K562 (cell line): ENCODE results near the gene C1orf167. TPM values are rescaled to one million over a fixed set of nuclear protein-coding genes. Genes with fewer than 3 reads are reported as not detected.

Experiments
- ADNP ChIP-seq: fragments of 200-800 bp; sonication (Bioruptor generic); IDR thresholded peaks from 2 replicates; pipeline ENCODE4 v1.6.1; 2016; ENCODE audit warnings: missing genetic modification characterization, missing compliant biosample characterization
- CEBPB ChIP-seq: fragments of 450-650 bp; IDR thresholded peaks from 2 replicates; pipeline ENCODE4 v1.6.1; 2016; ENCODE audit warnings: missing genetic modification characterization, missing compliant biosample characterization
- CEBPG ChIP-seq, 3 experiments: fragments of 200-800 bp in 1 of 3; sonication (Bioruptor generic) in 1 of 3; sonication (generic) in 1 of 3; formaldehyde crosslinking in 1 of 3; IDR thresholded peaks in 2 of 3; conservative IDR thresholded peaks in 1 of 3; 2 replicates each; pipeline versions ENCODE4 v1.6.1 to v1.8.0; 2016 to 2022; ENCODE audit warnings: missing compliant biosample characterization in 2 of 3, missing genetic modification characterization in 2 of 3, mild to moderate bottlenecking in 1 of 3, missing genetic modification reagents in 1 of 3
- CREM ChIP-seq: IDR thresholded peaks from 2 replicates; pipeline ENCODE4 v1.6.1; 2014; ENCODE audit warnings: antibody characterized with exemption, low read depth
- DPF2 ChIP-seq: fragments of 450-650 bp; IDR thresholded peaks from 2 replicates; pipeline ENCODE4 v1.6.1; 2016
- EP400 ChIP-seq: fragments of 450-650 bp; IDR thresholded peaks from 2 replicates; pipeline ENCODE4 v1.6.1; 2017; ENCODE audit warnings: antibody characterized with exemption, mild to moderate bottlenecking, moderate library complexity
- FOXK2 ChIP-seq, 2 experiments: fragments of 450-650 bp; IDR thresholded peaks in 1 of 2; conservative IDR thresholded peaks in 1 of 2; 2 replicates each; pipeline ENCODE4 v1.6.1; 2016; ENCODE audit warnings: low read depth in 2 of 2, mild to moderate bottlenecking in 1 of 2
- JUND ChIP-seq, 2 experiments: IDR thresholded peaks; 2 replicates in 1 of 2; 3 replicates in 1 of 2; pipeline ENCODE4 v1.6.1; 2011; ENCODE audit warnings: borderline replicate concordance in 2 of 2, low read depth in 2 of 2, low read length in 2 of 2, improper control_type of control experiment in 1 of 2, missing biosample characterization in 1 of 2, missing genetic modification characterization in 1 of 2, missing genetic modification reagents in 1 of 2
- MTA3 ChIP-seq: fragments of 450-650 bp; formaldehyde crosslinking; IDR thresholded peaks from 2 replicates; pipeline ENCODE4 v1.6.1; 2017; ENCODE audit warnings: mild to moderate bottlenecking, borderline replicate concordance
- RBM22 ChIP-seq: fragments of 200-400 bp; formaldehyde crosslinking; IDR thresholded peaks from 2 replicates; pipeline ENCODE4 v1.6.1; 2018; ENCODE audit warnings: low read length, low read depth; ENCODE audit not compliant: poor library complexity, severe bottlenecking
- SMAD4 ChIP-seq: fragments of 250-450 bp; sonication (Bioruptor Pico); conservative IDR thresholded peaks from 2 replicates; pipeline ENCODE4 v1.8.0; 2021; ENCODE audit warnings: inconsistent platforms, mild to moderate bottlenecking, moderate library complexity
- SPI1 ChIP-seq: IDR thresholded peaks from 2 replicates; pipeline ENCODE4 v1.6.1; 2011; ENCODE audit warnings: low read depth, low read length, control low read depth, borderline replicate concordance
- TAF1 ChIP-seq: IDR thresholded peaks from 2 replicates; pipeline ENCODE4 v1.6.1; 2011; ENCODE audit warnings: mild to moderate bottlenecking, low read length, moderate library complexity; ENCODE audit not compliant: insufficient read depth, control insufficient read depth, severe bottlenecking; ENCODE audit errors: extremely low read depth
- TAF15 ChIP-seq: fragments of 200-400 bp; formaldehyde crosslinking; IDR thresholded peaks from 2 replicates; pipeline ENCODE4 v1.6.1; 2017; ENCODE audit warnings: mild to moderate bottlenecking, low read depth, low read length, moderate library complexity
- WHSC1 ChIP-seq: IDR thresholded peaks from one replicate; pipeline ENCODE4 v1.6.1; 2012; ENCODE audit warnings: low read length, control low read depth, inconsistent platforms
- ZC3H8 ChIP-seq: fragments of 450-650 bp; IDR thresholded peaks from 2 replicates; pipeline ENCODE4 v1.6.1; 2017
- ZNF184 ChIP-seq: sonication (generic); formaldehyde crosslinking; IDR thresholded peaks from 2 replicates; pipeline ENCODE4 v1.5.0; 2020; ENCODE audit warnings: missing genetic modification reagents
- ZNF644 ChIP-seq: fragments of 200-800 bp; sonication (Bioruptor generic); IDR thresholded peaks from 2 replicates; pipeline ENCODE4 v1.6.1; 2016; ENCODE audit warnings: low read depth, missing genetic modification characterization, missing compliant biosample characterization
- ZSCAN29 ChIP-seq: fragments of 450-650 bp; IDR thresholded peaks from 2 replicates; pipeline ENCODE4 v1.6.1; 2017
- polyA plus RNA-seq, 8 experiments: library from polyadenylated mRNA; depleted of rRNA in 4 of 8; stranded (reverse) in 5 of 8; unstranded in 3 of 8; fragments of >200 nt; fragmentation: Nextera tagmentation in 2 of 8; fragmentation: Illumina TruSeq in 1 of 8; extraction: Ambion mirVana in 2 of 8; extraction: Trizol in 1 of 8; gene quantifications; 2 replicates each; pipeline versions ENCODE4 v1.2.1 to v1.2.3, GENCODE V29; 2011 to 2014; ENCODE audit warnings: inconsistent platforms in 1 of 8, missing spikeins in 1 of 8
- total RNA-seq, 7 experiments: library from RNA; depleted of rRNA in 6 of 7; stranded (reverse); fragments of >200 nt in 6 of 7; fragmentation: Illumina TruSeq in 2 of 7; extraction: Trizol in 2 of 7; gene quantifications; 2 replicates each; pipeline versions ENCODE4 v1.2.1 to v1.2.3, GENCODE V29; 2011 to 2021; ENCODE audit warnings: low replicate concordance in 1 of 7
- TF ChIP-seq, protein P1 (sequence below): IDR thresholded peaks from 2 replicates; pipeline ENCODE4 v1.6.1; 2011; ENCODE audit warnings: borderline replicate concordance, low read depth, mild to moderate bottlenecking, moderate library complexity, low read length; ENCODE audit not compliant: insufficient read depth, poor library complexity, severe bottlenecking
- TF ChIP-seq, protein P2 (sequence below), 2 experiments: fragments of 250-450 bp in 1 of 2; fragments of 450-650 bp in 1 of 2; sonication (Bioruptor Pico) in 1 of 2; IDR thresholded peaks; 2 replicates each; pipeline versions ENCODE4 v1.6.1 to v1.8.0; 2016 to 2021; ENCODE audit warnings: mild to moderate bottlenecking in 2 of 2, moderate library complexity in 2 of 2, missing compliant biosample characterization in 1 of 2, missing genetic modification characterization in 1 of 2
- TF ChIP-seq, protein P3 (sequence below), 2 experiments: fragments of 450-650 bp; conservative IDR thresholded peaks; 2 replicates each; pipeline ENCODE4 v1.6.1; 2017; ENCODE audit warnings: mild to moderate bottlenecking in 2 of 2, moderate library complexity in 2 of 2
- TF ChIP-seq, protein P4 (sequence below): sonication (generic); formaldehyde crosslinking; IDR thresholded peaks from 2 replicates; pipeline ENCODE4 v1.9.0; 2022; ENCODE audit warnings: mild to moderate bottlenecking, missing genetic modification reagents

Gene C1orf167
- total and polyA plus RNA-seq, 9 of the 15 experiments (the other 6 are each of a cell fraction or from before 2014, with no cell fraction given), result 0.22 to 0.86 (median 0.31) TPM; not detected in 2

DNA sequence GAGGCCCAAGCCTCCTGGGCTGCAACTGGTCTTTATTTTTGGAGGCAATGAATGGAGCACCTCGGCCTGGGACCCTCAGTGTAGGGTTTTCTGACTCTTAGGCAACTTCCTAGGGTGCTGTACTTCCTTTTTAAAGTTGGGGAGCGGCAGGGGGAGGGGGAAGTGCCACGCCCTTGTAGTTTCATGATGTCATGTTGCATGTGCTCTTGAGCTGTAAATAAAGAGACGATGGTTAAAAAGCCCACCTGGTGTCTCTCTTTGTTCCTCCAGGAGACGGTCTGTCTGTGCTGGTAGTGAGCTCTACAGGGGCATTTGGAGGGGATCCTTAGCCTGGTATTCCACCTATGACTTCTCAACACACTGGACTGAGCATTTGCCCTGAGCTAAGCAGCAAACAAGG is 36.4 kb upstream of the C1orf167 start (continued):
- TF ChIP-seq WHSC1, result no peak
- no peak for TF ChIP-seq MTA3
- TF ChIP-seq SMAD4 (CRISPR knock-in tag), result 0 out of 2 replicates have a peak, but pooled peaks have one; percentile 36
- TF ChIP-seq, protein P1, sequence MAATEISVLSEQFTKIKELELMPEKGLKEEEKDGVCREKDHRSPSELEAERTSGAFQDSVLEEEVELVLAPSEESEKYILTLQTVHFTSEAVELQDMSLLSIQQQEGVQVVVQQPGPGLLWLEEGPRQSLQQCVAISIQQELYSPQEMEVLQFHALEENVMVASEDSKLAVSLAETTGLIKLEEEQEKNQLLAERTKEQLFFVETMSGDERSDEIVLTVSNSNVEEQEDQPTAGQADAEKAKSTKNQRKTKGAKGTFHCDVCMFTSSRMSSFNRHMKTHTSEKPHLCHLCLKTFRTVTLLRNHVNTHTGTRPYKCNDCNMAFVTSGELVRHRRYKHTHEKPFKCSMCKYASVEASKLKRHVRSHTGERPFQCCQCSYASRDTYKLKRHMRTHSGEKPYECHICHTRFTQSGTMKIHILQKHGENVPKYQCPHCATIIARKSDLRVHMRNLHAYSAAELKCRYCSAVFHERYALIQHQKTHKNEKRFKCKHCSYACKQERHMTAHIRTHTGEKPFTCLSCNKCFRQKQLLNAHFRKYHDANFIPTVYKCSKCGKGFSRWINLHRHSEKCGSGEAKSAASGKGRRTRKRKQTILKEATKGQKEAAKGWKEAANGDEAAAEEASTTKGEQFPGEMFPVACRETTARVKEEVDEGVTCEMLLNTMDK, result no peak
- TF ChIP-seq FOXK2 (conservative IDR thresholded peaks at IDR 0.05 in 1 of 2, IDR thresholded peaks at IDR 0.05 in 1 of 2; ENCODE audit: low read depth in 2 of 2), result peak; percentile 29 to 49; a peak in 1 of 4 replicates
- peak; percentile 50 for TF ChIP-seq EP400
- peak; percentile 20; the same call in 1 of the 2 replicates for TF ChIP-seq JUND (IDR thresholded peaks at IDR 0.05; ENCODE audit: borderline replicate concordance, low read depth, low read length)
- TF ChIP-seq JUND (tag; IDR thresholded peaks at IDR 0.05; ENCODE audit: borderline replicate concordance, low read depth, low read length), result 0 out of 3 replicates have a peak, but pooled peaks have one; percentile 10
- no peak for TF ChIP-seq ADNP (tag)
- TF ChIP-seq DPF2, result no peak
- TF ChIP-seq, protein P2, sequence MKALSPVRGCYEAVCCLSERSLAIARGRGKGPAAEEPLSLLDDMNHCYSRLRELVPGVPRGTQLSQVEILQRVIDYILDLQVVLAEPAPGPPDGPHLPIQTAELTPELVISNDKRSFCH (CRISPR knock-in tag; IDR thresholded peaks at IDR 0.05), result no peak
- TF ChIP-seq, protein P2 (tag; IDR thresholded peaks at IDR 0.05), result no peak
- no peak for TF ChIP-seq TAF15
- TF ChIP-seq RBM22, result no peak
- TF ChIP-seq ZNF184 (CRISPR knock-in tag), result no peak
- TF ChIP-seq TAF1, result no peak
- TF ChIP-seq CEBPB (tag), result peak; percentile 39; the same call in 1 of the 2 replicates
- TF ChIP-seq ZC3H8, result no peak
- no peak for TF ChIP-seq ZNF644 (tag)
- TF ChIP-seq CREM, result peak; percentile 37; the same call in 1 of the 2 replicates
- no peak for TF ChIP-seq CEBPG (CRISPR knock-in tag; IDR thresholded peaks at IDR 0.05)
- TF ChIP-seq CEBPG (tag; conservative IDR thresholded peaks at IDR 0.05 in 1 of 2, IDR thresholded peaks at IDR 0.05 in 1 of 2), result 0 out of 4 replicates have a peak, but pooled peaks of 1 of the 2 experiments have one; percentile 18
- no peak for TF ChIP-seq ZSCAN29
- TF ChIP-seq, protein P3, sequence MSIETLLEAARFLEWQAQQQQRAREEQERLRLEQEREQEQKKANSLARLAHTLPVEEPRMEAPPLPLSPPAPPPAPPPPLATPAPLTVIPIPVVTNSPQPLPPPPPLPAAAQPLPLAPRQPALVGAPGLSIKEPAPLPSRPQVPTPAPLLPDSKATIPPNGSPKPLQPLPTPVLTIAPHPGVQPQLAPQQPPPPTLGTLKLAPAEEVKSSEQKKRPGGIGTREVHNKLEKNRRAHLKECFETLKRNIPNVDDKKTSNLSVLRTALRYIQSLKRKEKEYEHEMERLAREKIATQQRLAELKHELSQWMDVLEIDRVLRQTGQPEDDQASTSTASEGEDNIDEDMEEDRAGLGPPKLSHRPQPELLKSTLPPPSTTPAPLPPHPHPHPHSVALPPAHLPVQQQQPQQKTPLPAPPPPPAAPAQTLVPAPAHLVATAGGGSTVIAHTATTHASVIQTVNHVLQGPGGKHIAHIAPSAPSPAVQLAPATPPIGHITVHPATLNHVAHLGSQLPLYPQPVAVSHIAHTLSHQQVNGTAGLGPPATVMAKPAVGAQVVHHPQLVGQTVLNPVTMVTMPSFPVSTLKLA (conservative IDR thresholded peaks at IDR 0.05), result peak; percentile 57 to 77
- TF ChIP-seq, protein P4, sequence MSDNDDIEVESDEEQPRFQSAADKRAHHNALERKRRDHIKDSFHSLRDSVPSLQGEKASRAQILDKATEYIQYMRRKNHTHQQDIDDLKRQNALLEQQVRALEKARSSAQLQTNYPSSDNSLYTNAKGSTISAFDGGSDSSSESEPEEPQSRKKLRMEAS (CRISPR knock-in tag), result peak; percentile 65; the same call in 1 of the 2 replicates
- TF ChIP-seq SPI1, result peak; percentile 59; the same call in 1 of the 2 replicates
